Measurements from ENCODE around the gene USB1.

USB1 gene

GRCh38 chr16:58009856-58010416 lies 8.7 kb downstream of the USB1 start:
- H3K4me3 ChIP-seq (ENCODE audit: low read length) = no peak overlapping the region
- no peak for DNase-seq (ENCODE audit: low read depth)
- no peak for TF ChIP-seq CTCF (conservative IDR thresholded peaks at IDR 0.05; ENCODE audit: low read depth, low read length)

- DNase-seq (ENCODE audit: low read depth) = no peak
- no peak for TF ChIP-seq CTCF (conservative IDR thresholded peaks at IDR 0.05; ENCODE audit: low read depth, low read length)
- H3K4me3 ChIP-seq (ENCODE audit: low read length) = no peak overlapping the region
These were observed 9.7 kb downstream of the USB1 start for GRCh38 chr16:58010886-58011285.

GRCh38 chr16:58011652-58012051 lies 10.4 kb downstream of the USB1 start:
- TF ChIP-seq CTCF (conservative IDR thresholded peaks at IDR 0.05; ENCODE audit: low read depth, low read length) = no peak
- H3K4me3 ChIP-seq (ENCODE audit: low read length) = no peak overlapping the region
- DNase-seq (ENCODE audit: low read depth) = no peak

- no peak for DNase-seq (ENCODE audit: low read depth)
- no peak for TF ChIP-seq CTCF (conservative IDR thresholded peaks at IDR 0.05; ENCODE audit: low read depth, low read length)
- H3K4me3 ChIP-seq (ENCODE audit: low read length) = no peak overlapping the region
These were observed 11.3 kb downstream of the USB1 start for GRCh38 chr16:58012481-58012880.

- no peak for DNase-seq (ENCODE audit: low read depth)
- H3K4me3 ChIP-seq (ENCODE audit: low read length) = no peak overlapping the region
- no peak for TF ChIP-seq CTCF (conservative IDR thresholded peaks at IDR 0.05; ENCODE audit: low read depth, low read length)
These were observed 12.2 kb downstream of the USB1 start for GRCh38 chr16:58013201-58013956.

GRCh38 chr16:58016840-58017446 lies 15.7 kb downstream of the USB1 start:
- TF ChIP-seq CTCF (conservative IDR thresholded peaks at IDR 0.05; ENCODE audit: low read depth, low read length) = no peak
- DNase-seq (ENCODE audit: low read depth) = no peak

GRCh38 chr16:58018803-58019202 lies 17.6 kb downstream of the USB1 start:
- no peak overlapping the region for H3K4me3 ChIP-seq (ENCODE audit: low read length)
- no peak for TF ChIP-seq CTCF (conservative IDR thresholded peaks at IDR 0.05; ENCODE audit: low read depth, low read length)
- DNase-seq (ENCODE audit: low read depth) = no peak

More at GRCh38 chr16:58016840-58017446, 15.7 kb downstream of the USB1 start:
- no peak overlapping the region for H3K4me3 ChIP-seq (ENCODE audit: low read length)
